Stimulated activated CD4-positive, alpha-beta T cell treated with anti-CD3 and anti-CD28 coated beads, Interleukin-15, amount 100 ng/mL, for 24 hours (primary cell): ENCODE data around the gene NPIPA3.
"Not testable (repeated sequence)": the region's sequence is repeated elsewhere in the genome, so short reads cannot be mapped to it uniquely, and the experiment has no call there.

Experiments used
- DNase-seq: peaks from one replicate; pipeline ENCODE4 v3.0.0-alpha.2; 2020

Gene NPIPA3

GRCh38 chr16:14742273-14743128 is 39.3 kb downstream of the NPIPA3 start, which contains the start of gene NPIPA2:
TSS of gene NPIPA2 (plus strand) at chr16:14742533. CDS start at chr16:14748066, 5,533 bp downstream.
- not testable (repeated sequence) for DNase-seq

GRCh38 chr16:14773654-14774053 is 70.4 kb downstream of the NPIPA3 start:
- DNase-seq = not testable (repeated sequence)

DNA sequence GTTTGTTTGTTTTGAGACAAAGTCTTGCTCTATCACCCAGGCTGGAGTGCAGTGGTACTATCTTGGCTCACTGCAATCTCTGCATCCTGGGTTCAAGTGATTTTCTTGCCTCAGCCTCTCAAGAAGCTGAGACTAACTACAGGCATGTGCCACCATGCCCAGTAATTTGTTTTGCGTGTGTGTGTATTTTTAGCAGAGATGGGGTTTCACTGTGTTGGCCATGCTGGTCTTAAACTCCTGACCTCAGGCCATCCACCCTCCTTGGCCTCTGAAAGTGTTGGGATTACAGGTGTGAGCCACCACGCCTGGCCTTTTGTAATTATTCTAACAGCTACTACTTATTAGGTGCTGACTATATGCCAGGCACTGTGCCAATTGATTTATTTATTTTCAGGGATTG is 72.4 kb downstream of the NPIPA3 start:
- not testable (repeated sequence) for DNase-seq
